Activated gamma-delta T cell treated with Interleukin-2 at 50 U/mL for 16 hours (primary cell): ENCODE measurements around the gene BEST2.

ENCODE experiments used
- DNase-seq: peaks from one replicate; pipeline ENCODE4 v3.0.0-alpha.2; 2020

BEST2 gene

GRCh38 chr19:12801466-12802266 lies 50.1 kb downstream of the BEST2 start, which contains the start of the genes PRDX2 and THSD8:
PRDX2 (minus strand) TSS chr19:12801800; CDS start chr19:12801261, 539 bp downstream.
THSD8 (plus strand) TSS chr19:12802069; CDS start chr19:12802072, 3 bp downstream.
- DNase-seq = peak; percentile 74

GRCh38 chr19:12802267-12803106 lies 50.9 kb downstream of the BEST2 start:
- DNase-seq = no peak

- DNase-seq = no peak
Measured at GRCh38 chr19:12804051-12804450, 52.5 kb downstream of the BEST2 start.

GRCh38 chr19:12806242-12807081 lies 54.9 kb downstream of the BEST2 start, which contains the start of gene RNASEH2A:
RNASEH2A (plus strand) TSS chr19:12806584; CDS start chr19:12806674, 90 bp downstream.
- peak; percentile 82 for DNase-seq
